Kasumi-1 (cell line): ENCODE data around the gene PRICKLE2.

Experiments
- DNase-seq, 2 experiments: peaks; one replicate each; lab custom pipeline; 2025; lab: John Stamatoyannopoulos, UW

Gene PRICKLE2

DNA sequence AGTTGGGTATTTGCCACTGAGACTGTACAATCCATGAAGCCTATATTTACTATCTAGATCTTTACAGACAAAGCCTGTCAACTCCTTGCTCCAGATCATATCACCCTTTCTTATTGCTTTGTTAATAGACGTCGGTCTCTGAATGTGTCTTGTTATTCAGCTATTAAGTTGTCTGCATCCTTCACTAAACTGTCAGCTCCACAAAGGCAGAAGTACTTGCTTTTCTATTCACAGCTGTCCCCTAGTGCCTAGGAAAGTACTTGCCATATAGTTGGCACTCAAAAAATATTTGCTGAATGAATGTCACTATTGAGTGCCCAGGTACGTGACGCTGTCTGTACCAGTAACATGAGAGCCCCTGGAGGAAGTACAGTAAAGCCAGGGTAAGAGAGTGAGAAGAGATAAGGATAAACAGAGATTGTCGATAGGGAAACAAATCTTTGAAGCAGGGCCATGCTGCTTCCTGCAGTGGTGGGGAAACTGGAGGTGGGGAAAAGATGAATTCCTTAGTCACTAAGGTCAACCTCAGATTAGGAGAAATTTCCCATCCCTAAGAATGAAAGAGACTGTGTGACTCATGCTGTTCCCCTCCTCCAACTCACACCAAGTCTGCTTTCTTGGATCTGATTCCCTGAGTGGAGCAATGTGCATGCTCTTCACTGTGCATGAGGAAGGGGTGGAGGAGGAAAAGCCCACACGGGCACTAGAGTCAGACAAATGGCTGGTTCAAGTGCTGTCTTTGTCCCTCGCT is 36.3 kb downstream of the PRICKLE2 start:
- DNase-seq: no peak

DNA sequence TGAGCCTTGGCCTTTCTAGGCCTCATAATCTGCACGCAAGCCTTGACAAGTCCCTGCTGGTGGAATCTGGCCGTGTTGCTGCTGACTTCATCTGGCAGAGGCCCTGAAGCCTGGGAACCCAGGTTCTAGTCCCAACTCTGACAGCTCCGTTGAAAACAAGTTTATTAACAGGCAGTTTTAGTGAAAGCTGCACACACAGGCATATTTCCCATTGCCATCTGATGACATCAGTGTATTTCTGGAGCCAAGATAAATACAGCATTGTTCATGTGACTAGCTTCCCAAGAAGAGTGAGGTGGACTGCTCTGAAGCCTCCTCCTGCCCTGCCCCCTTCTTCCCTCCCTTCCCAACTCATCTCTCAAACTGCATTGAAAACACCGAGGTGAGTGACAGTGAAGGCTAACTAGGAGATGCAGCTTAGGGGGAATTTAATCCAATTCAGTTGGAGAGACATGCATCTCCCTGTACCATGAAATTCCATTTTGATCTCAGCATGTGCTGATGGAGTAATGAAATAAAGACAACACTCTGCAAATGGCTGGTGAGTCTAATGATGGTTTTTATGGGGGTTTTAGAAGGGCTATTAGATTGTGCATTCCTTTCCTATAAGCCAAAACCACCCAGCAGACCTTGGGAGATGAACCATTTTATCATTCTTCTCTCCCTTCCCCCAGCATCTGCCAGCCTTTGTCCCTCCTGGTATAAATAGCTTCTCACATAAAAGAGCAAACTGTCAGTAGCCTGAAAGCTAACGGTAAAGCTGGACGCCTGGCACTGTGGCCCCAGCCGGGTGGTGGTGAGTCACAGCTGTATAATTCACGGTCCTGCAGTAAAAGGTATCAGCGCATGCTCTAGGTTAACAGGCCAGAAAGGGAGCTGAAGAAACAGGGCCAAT is 38.0 kb downstream of the PRICKLE2 start:
- DNase-seq: no peak

DNA sequence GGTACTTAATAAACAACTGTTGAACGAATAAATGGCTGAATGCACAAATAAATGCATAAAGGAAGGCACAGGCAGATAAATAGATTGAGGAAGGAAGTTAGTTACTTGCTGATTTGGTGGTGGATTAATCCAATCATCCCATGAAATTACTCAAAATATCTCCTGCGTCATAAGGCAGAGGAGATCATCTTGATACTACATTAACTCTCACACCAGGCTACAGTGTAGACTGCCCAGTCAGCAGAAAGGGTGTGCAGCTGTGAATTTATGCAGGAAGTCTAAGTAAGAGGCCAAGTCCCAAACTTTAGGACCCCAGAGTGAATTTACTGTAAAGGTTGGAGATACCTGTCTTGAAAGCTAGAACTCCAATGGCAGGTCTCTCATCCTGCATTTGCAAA is 38.6 kb downstream of the PRICKLE2 start:
- no peak for DNase-seq

DNA sequence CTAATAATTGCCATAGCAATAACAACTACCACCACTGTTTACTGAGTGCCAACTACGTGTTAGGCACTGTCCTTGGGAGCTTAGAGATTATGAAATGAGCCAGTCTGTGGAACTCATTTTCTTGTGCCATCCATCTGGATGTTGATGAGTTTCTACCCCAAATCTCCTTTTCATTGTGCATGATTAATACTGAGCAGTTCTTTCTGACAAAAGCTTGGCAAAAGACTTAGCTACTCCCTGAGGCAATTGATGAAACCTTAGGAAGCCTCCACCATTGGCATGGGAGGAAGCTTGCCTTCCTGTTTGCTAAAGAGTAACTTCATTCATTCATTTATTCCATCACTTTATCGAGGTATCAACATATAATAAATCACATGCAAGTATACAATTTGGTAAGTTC is 39.8 kb downstream of the PRICKLE2 start:
- DNase-seq: no peak

DNA sequence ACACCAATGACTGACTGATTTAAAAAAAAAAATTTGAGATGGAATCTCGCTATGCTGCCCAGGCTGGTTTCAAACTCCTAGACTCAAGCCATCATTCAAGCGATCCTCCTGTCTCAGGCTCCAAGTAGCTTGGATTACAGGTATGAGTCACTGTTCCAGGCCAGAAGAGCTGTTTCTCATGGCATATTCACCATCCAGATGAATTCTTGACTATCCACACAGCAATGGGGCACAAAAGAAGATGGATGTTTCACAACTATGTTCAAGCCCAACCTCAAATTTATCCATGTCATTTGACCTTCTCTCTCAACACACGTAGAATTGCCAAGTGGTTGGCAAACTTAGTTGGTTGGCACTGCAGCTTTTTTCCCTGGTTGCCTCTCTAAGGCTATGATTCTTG is 40.6 kb downstream of the PRICKLE2 start:
- no peak for DNase-seq

DNA sequence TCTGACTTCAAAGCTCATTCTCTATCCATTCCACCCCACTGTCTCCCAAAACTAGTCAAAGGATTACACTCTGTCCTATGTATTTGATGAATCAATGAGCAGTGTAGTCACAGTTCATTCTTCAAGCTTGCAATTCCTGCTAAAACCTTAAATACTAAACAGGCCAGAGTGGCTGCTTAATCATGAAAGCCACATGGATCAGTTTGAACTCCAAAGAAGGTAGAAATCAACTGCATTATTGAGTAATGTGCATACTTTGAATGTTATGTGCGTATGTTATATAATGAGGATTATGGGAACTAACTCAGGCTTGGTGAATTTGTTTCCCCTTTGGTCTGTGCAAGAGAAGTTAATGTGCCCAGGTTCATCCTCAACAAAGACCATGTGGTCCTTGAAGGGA is 45.4 kb downstream of the PRICKLE2 start:
- DNase-seq: no peak

DNA sequence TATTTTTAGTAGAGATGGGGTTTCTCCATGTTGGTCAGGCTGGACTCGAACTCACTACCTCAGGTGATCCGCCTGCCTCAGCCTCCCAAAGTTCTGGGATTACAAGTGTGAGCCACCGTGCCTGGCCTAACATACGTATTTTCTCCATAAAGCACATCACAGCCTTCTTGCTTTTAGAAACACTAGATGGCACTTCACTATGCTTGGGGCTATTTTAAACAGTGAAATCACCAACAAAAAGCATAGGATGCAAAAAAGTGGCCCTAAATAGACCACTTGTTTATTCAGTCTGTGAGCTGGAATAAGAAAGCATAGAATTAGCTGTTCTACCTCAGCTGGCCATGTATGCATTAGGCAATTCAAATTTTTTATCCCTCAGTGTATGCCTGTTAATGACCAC is 46.0 kb downstream of the PRICKLE2 start:
- DNase-seq: no peak

DNA sequence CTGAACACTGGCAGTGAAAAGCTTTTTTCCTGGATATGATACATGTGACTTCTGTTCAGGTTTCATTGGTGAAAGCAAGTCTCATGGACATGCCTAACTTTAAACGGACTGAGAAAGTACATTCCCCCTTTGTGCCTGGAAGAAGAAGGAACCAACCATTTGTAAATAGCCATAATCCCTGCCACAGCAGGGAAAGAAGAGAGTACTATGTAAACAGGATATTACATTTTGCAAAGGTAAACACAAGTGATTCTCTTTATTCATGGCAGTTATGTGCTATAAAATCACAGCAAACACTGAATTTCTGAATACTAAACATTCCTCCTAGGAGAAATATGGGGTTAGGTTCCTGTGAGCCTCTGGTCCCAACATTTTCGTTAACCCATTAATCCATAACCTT is 46.8 kb downstream of the PRICKLE2 start:
- no peak for DNase-seq

DNA sequence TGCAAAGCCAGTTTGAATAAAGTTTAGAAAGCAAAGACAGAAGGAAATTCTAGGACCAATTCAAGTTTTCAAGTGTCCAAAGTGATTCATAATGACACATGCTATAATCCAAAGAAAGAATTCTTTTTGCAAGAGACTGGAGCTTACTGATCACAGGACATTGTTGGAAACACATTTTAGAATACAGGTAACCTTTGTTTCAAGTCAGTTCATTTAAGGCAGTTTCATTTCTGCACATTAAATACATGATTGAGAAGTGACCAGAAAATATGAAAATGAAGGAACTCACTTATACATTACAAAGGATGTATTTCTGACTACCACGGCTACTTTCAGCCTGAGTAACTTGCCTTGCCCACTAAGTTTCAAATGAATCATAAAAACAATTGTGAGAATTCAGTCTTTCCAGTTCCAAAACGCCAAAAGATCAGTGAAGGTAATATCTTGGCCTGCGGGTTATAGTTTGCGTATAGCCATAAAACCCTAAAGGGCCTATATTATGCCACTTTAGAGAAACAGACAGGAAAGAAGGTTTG is 48.7 kb downstream of the PRICKLE2 start:
- no peak for DNase-seq

DNA sequence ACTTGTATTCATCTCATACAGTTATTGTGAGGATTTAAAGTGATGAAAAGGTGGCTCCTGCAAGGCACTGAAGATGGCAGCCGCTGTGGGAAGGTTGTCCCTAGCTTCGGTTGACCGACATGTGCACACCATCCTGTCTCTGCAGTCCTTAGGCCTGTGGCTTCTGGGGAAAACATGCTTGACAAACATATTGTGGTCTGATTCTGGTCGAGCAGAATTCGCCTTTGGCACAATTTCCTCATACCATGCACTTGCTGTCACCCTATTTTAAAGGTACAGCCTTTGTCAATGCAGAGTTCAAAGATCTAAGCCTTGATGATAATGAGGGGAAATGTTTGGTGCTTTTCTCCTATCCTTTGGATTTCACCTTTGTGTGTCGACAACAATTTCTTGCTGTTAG is 50.9 kb downstream of the PRICKLE2 start:
- no peak for DNase-seq

DNA sequence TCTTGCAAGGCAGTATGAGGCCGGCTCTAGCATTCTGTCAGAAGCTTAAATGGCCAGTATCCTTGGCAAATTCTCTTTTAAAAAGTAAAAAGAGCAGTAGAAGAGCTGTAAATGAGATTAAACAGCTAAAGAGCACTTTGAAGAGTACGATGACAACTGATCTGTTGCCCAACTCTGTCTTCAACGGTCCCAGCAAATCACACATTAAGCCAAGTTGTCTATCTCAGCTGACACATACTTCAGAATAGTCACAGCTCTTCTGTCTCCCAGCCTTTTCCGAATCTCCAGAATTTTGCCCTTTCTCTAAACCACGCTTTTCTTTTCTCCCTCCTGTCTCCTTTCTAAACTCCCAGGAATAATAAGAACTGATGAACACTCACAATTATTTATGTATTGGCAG is 51.7 kb downstream of the PRICKLE2 start:
- no peak for DNase-seq

DNA sequence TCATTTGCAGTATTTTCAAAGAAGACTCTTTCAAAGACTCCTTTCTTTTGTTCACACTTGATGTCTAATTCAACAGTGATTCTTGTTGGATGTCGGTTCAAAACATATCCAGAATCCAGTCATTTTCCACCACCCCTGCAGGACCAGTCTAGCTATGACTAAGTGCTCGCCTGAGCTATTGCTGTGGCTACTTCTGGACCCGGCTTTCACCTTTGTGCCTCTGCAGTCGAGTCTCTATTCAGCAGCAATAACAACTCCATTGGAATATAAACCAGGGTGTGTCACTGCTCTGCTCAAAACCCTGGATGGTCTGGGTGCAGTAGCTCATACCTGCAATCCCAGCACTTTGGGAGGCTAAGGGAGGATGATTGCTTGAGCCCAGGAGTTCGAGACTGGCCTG is 55.0 kb downstream of the PRICKLE2 start:
- no peak for DNase-seq

DNA sequence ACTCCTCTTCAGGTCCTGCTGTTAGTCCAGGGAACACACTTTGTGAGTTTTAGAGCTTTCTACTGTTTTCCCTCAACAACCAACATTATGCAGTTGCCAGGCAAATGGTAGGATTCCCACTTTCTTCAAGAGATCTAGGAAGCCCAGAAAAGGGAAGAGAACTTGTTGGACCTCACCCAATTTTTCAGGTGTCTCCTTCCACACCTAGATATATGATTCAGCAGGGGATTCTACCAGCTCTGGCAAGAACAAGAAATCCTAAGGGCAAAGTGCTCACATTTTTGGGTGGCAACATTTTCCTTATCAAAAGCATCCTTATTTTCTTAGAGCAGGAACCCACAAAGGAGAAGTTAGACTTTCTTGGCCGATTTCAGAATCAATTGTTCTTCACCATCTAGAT is 57.4 kb downstream of the PRICKLE2 start:
- no peak for DNase-seq

DNA sequence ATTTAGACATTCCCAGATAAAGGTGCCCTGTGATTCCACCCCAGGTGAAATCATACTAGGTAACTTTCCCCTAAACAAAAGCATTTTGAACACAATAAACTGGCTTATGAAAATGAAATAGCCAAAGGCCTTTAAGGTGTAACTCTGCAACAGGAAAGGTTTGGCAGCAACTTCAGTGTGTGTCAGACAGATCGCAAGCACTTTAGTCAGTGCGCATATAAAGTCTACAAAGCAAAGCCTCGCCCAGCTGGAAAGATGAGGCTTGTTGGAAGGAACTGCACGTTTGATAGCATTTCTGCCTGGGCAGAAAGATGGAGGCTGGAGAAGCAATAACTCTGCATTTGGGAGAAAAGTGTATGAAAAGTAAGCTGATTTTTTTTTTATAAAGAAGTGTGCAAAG is 57.9 kb downstream of the PRICKLE2 start:
- no peak for DNase-seq

DNA sequence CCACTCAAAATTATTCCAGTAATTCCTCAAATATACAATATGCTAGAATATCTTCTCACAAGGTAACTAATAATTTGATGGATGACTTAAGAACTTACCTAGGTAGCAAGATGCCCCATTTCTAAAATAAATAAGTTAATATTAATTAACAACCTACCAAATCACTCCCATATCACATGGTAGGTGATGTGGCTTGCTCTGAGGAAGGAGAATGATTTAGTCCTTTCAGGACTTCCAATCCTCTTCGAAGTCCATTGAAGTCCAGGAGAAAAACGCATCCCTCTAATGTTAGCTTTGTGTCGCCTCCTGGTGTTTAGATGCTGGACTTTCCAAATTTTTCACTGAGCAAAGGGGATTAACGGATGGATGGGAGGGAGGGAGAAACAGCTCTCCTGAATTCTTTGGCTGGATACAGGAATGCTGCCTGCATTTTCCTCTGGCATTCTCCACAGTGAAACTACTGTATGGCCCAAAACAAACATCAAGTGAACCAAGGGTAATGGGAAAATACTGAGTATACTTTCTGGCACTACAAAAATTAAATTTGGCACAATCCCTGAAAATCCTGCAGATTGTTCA is 58.6 kb downstream of the PRICKLE2 start:
- DNase-seq: no peak

DNA sequence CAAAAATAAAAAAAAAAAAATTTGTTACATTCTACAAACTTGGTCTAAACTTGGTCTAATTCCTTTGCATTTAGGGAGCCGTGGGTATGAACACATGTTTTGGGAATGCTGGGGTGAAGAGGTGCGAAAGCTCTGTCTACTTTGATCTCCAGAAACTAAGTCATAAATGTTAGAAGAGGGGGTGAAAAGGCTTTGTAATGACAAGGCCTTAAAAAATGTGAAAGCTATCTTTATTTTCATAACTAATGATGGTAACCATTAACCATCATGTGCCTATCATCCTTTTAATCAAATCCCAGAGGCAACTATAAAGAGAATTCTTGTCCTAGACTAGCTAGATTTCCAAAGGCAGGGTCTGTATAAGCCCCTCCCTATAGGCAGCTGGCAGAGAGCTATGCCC is 60.9 kb downstream of the PRICKLE2 start:
- no peak for DNase-seq

DNA sequence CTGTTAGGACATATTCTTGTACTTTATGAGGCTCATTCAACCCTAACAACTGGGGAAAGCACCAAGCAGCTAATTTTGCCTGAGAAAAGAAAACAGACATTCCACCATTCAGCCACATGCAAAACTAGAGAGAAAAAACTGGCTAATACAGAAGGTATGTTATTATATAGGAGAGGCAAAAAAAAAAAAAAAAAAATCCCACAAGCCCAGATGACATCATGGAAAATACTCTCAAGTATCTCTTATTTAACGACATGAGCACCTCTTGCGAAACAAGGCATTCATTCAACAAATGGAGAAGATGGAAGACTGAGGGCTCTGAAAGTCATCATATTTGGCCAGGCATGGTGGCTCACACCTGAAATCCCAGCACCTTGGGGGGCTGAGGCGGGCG is 61.5 kb downstream of the PRICKLE2 start:
- DNase-seq: no peak

DNA sequence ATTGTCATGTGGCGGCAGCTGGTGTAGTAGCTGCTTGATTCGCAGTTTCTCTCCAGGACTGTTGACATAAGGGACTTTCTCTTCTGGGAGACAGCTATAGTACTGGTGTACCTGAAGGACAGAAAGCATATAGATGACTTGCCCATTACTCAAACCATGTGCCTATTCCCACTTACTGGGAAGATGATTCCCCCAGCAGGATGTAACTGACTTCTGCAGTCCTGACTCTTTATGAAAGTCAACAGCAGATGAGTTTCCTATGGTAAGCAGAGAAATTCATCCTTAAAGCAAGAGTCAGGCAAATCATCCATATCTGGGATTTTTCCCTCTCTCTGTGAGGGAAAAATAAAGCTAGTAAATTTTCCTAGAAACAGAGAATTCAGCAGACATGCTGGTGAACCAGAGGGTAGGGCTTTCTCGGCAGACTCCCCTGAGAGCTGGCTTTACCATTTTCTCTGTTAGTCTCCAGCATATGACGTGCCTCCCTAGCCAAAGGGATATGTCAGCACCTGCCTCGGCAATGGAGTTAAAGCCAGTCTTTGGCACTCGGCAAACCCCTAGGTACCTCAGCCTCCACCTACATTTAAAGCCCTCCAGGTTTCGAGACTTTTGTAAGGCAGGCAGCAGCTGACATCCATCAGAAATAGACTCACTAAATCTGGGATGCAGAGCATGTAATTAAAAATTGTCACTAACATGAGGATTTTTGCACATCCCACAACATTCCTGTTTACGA is 62.1 kb downstream of the PRICKLE2 start:
- DNase-seq: no peak

DNA sequence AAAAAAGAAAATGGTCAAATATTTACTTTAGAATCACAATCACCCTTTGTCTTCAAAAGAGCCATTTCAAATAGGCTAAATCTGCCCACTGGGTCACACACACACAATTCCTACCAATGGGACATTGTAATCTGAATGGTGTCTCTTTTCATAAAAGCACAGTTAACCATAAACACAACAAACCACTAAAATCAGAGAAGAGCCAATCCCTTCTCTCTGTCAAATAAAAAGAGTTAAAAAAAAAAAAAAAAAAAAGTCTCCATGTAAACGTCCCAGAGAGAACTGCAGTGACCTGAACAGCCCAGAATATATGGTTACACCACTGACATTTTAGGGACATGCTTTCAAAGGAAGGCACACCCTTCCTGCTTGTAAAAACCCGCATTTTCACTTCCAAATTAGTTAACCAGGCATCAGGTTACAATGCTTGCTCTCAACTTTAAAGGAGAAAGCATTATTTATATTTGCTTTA is 63.7 kb downstream of the PRICKLE2 start:
- DNase-seq: no peak

DNA sequence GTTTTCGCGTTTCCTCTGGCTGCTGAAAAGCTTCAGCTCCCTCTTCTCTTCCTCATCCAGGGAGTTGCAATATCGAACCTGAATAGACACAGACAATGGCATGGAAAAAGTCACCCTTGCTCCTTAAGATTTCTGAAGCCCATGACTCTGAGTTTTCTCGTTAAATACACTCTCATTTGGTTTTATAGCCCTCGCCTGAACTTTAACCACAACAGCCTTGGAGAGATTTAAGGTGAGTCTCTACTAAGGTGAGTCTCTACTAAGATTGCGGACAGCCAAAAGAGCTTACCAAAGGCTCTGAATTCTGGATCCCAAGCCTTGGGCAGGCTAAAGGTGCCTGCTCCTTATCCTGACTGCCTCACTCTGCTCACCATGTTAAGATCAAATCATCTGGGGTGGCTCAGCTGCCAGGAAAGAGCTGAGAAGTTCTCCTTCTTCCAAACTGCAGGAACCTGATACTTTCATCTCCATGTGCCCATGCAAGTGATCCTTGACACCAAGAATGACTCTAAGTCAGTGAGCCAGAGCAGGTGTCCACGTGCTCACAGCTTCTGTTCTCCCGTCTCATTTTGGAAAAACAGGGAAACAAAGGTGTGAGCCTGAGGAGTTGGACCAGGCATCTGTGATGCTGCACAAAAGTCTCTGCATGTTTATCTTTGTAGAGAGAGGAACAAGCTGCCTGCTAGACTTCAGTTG is 65.1 kb downstream of the PRICKLE2 start:
- no peak for DNase-seq

DNA sequence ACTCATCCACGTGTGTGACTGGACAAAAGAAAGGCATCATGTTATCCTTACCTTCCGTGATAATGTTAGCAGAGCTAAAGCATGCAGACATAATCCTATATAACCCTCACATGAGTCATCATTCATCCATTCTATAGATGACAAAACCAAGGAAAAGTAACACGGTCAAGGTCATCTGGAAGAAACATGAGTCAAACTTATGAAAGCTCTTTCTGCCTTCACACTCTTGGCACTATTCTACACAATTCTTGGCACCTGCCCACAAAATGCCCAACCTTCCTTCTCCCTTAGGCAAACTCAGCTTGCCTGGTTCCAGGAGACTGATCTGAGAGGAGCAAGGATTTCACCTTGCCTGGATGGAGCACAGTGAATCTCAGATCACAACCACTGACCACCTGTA is 66.9 kb downstream of the PRICKLE2 start:
- no peak for DNase-seq
